Ramos (cell line): ENCODE measurements around the gene MAPKAPK3.

Experiments used
- in situ Hi-C: fragments of 300-500 bp; cut with MboI; formaldehyde crosslinking; loops from one replicate; pipeline ENCODE4 v1.14.3; 2022; ENCODE audit warnings: low sequenced_read_pairs; ENCODE audit not compliant: unreplicated experiment

Gene MAPKAPK3

GRCh38 chr3:50624634-50625033, 7.7 kb downstream of the MAPKAPK3 start:
- in situ Hi-C loops = no loop called here

GRCh38 chr3:50625231-50626182, 8.6 kb downstream of the MAPKAPK3 start:
- in situ Hi-C loops = no loop called here

GRCh38 chr3:50626401-50626800, 9.4 kb downstream of the MAPKAPK3 start:
- in situ Hi-C loops = no loop called here

GRCh38 chr3:50627407-50628051, 10.6 kb downstream of the MAPKAPK3 start:
- in situ Hi-C loops = no loop called here

GRCh38 chr3:50628601-50629000, 11.7 kb downstream of the MAPKAPK3 start:
- in situ Hi-C loops = no loop called here

GRCh38 chr3:50630394-50630793, 13.4 kb downstream of the MAPKAPK3 start:
- in situ Hi-C loops = no loop called here

- in situ Hi-C loops = no loop called here
Measured at GRCh38 chr3:50630877-50631276, 13.9 kb downstream of the MAPKAPK3 start.

- in situ Hi-C loops = no loop called here
Measured at GRCh38 chr3:50632450-50632849, 15.5 kb downstream of the MAPKAPK3 start.

- in situ Hi-C loops = no loop called here
Measured at GRCh38 chr3:50633230-50633790, 16.4 kb downstream of the MAPKAPK3 start.

- in situ Hi-C loops = no loop called here
Measured at GRCh38 chr3:50635066-50635465, 18.1 kb downstream of the MAPKAPK3 start.

GRCh38 chr3:50637011-50637410, 20.1 kb downstream of the MAPKAPK3 start:
- in situ Hi-C loops = no loop called here

GRCh38 chr3:50637945-50638344, 21.0 kb downstream of the MAPKAPK3 start:
- in situ Hi-C loops = no loop called here

- in situ Hi-C loops = no loop called here
Measured at GRCh38 chr3:50639055-50639494, 22.1 kb downstream of the MAPKAPK3 start.

- in situ Hi-C loops = no loop called here
Measured at GRCh38 chr3:50642382-50642781, 25.4 kb downstream of the MAPKAPK3 start.

GRCh38 chr3:50644561-50644960, 27.6 kb downstream of the MAPKAPK3 start:
- in situ Hi-C loops = no loop called here

GRCh38 chr3:50645378-50645777, 28.4 kb downstream of the MAPKAPK3 start:
- in situ Hi-C loops = no loop called here

GRCh38 chr3:50648313-50648712, 31.4 kb downstream of the MAPKAPK3 start:
- in situ Hi-C loops = no loop called here

- in situ Hi-C loops = no loop called here
Measured at GRCh38 chr3:50648944-50649343, 32.0 kb downstream of the MAPKAPK3 start.

- in situ Hi-C loops = no loop called here
Measured at GRCh38 chr3:50649451-50649931, 32.5 kb downstream of the MAPKAPK3 start.

GRCh38 chr3:50650018-50650417, 33.1 kb downstream of the MAPKAPK3 start:
- in situ Hi-C loops = no loop called here

GRCh38 chr3:50651445-50651844, 34.5 kb downstream of the MAPKAPK3 start:
- in situ Hi-C loops = no loop called here
